T1000 (cell line): Measurements from ENCODE around the gene ZNF512B.

Experiments
- DNase-seq: peaks from one replicate; lab custom pipeline; 2025; ENCODE audit warnings: mixed read lengths; lab: John Stamatoyannopoulos, UW

Gene ZNF512B

GRCh38 chr20:63947638-63948456, 21.9 kb downstream of the ZNF512B start:
- no peak for DNase-seq

GRCh38 chr20:63946986-63947637, 22.6 kb downstream of the ZNF512B start:
- no peak for DNase-seq

- no peak for DNase-seq
Measured at GRCh38 chr20:63945921-63946920, 23.5 kb downstream of the ZNF512B start.

GRCh38 chr20:63945031-63945658, 24.6 kb downstream of the ZNF512B start:
- no peak for DNase-seq

- no peak for DNase-seq
Measured at GRCh38 chr20:63944078-63944941, 25.4 kb downstream of the ZNF512B start.

GRCh38 chr20:63943808-63944077, 26.0 kb downstream of the ZNF512B start:
- no peak for DNase-seq

- DNase-seq = no peak
Measured at GRCh38 chr20:63942969-63943807, 26.5 kb downstream of the ZNF512B start.

GRCh38 chr20:63942250-63942951, 27.3 kb downstream of the ZNF512B start:
- peak; percentile 15 for DNase-seq

- DNase-seq = no peak
Measured at GRCh38 chr20:63941282-63942081, 28.2 kb downstream of the ZNF512B start.

- DNase-seq = no peak
Measured at GRCh38 chr20:63940472-63941266, 29.1 kb downstream of the ZNF512B start.

- no peak for DNase-seq
Measured at GRCh38 chr20:63940071-63940471, 29.7 kb downstream of the ZNF512B start.

- DNase-seq = no peak
Measured at GRCh38 chr20:63939061-63939935, 30.4 kb downstream of the ZNF512B start.

GRCh38 chr20:63937596-63937995, 32.1 kb downstream of the ZNF512B start:
- DNase-seq = no peak

GRCh38 chr20:63935447-63935846, 34.3 kb downstream of the ZNF512B start:
- no peak for DNase-seq

- no peak for DNase-seq
Measured at GRCh38 chr20:63934271-63935068, 35.3 kb downstream of the ZNF512B start.

- no peak for DNase-seq
Measured at GRCh38 chr20:63933646-63934045, 36.1 kb downstream of the ZNF512B start.
